HL-60/S4 (cell line): ENCODE results near the gene SLC24A3.

Source experiments
- in situ Hi-C: fragments of 300-500 bp; cut with MboI; formaldehyde crosslinking; loops from 2 replicates; pipeline ENCODE4 v1.14.3; 2022; ENCODE audit warnings: low sequenced_read_pairs

Gene SLC24A3

GRCh38 chr20:19236371-19237055, 24.1 kb downstream of the SLC24A3 start:
- in situ Hi-C loops: no loop called here

DNA sequence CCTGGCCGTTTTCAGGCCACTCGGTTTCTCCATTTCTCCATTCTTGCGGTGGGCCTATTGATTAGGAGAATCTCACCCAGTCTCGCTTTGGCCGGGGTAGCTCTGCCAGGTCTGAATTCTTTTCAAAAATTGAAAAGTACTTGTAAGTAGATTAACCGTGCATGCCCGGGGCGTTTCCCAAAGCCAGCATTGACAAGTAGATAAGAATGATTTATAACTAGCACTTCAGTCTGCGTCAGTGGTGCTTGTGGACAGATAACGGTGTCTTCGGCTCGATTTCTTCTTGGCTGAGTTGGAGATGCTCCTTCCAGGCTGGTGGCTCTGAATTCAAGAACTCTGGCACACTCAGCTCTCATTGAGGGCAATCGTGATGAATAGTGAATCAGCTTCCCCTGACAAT, 29.0 kb downstream of the SLC24A3 start:
- in situ Hi-C loops: no loop called here

DNA sequence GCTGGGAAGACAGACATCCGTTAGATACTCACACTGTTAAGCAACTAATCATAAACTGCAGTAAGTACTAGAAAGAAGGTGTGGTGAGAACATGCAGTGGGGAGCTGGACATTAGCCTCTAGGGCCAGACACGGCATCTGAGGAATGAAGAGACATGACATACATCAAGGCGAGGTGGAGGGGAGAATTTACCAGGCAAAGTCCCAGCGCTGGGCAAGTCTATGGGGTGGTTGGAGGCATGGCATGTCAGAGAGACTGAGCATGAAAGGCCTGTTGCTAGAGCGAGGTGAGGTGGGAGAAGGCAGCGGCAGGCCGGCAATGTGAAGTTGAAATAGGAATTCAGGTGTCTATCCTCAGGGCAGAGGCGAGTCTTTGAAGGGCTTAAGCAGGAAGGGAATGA, 31.8 kb downstream of the SLC24A3 start:
- in situ Hi-C loops: no loop called here

- in situ Hi-C loops: no loop called here
Observed at GRCh38 chr20:19249106-19249879, 36.9 kb downstream of the SLC24A3 start.

DNA sequence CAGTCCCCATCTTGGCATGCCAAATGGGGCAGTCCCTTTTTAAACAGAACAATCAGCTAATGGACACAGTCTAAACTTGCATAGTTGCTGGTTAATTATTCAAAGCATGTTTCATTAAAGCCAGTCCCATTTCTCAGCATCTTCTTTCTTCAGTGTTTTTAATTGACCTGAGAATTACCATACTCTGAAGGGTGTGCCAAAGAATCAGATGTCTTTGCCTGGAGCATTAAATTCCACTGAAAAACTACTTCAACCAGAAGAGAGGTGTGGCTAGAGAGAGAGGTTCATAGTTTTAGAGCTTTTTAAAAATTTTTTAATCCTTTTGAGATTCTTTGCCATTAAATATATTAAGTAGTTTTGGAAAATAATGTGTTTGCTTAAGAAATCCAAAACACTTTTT, 37.9 kb downstream of the SLC24A3 start:
- in situ Hi-C loops: no loop called here

DNA sequence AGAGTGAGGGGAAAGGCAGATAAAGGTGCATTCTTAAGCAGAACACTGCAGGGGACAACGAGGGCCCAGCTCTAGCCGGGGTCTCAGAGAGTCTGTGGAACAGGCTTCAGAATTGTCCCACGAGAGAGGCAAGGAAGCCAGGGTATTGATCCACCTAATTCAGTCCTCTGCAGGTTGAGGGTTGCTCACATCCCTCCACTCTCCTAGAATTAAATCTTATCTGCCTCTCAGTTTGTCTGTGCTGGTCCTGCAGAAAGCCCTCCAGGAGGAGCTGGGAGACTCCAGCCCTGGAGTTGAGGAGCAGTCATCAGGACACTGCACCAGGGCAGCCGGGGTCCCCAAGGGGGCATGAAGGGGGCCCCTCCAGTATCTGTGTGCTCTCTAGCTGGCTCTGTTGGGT, 39.1 kb downstream of the SLC24A3 start:
- in situ Hi-C loops: no loop called here

DNA sequence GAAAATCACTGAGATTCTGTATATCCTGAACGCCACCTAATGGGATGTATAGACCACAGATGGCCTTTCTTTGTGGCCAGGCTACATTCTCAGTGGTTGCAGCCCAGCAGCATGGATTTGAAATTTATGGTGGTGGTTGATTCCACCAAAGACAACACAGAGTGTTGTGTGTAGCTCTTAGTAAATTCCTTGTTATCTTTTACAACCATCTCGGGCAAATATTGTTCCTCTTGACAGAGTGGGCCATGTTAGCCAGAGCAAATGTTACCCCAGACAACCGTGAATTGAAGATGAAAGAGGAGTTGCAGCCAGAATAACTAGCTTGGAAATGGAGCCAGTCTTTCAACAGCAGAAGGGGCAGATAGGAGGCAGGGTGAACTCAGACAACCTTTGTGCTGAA, 39.5 kb downstream of the SLC24A3 start:
- in situ Hi-C loops: no loop called here

- in situ Hi-C loops: no loop called here
Observed at GRCh38 chr20:19252451-19253120, 40.1 kb downstream of the SLC24A3 start.

GRCh38 chr20:19253316-19253715, 40.9 kb downstream of the SLC24A3 start:
- in situ Hi-C loops: no loop called here

- in situ Hi-C loops: no loop called here
Observed at GRCh38 chr20:19253916-19254820, 41.7 kb downstream of the SLC24A3 start.

- in situ Hi-C loops: no loop called here
Observed at GRCh38 chr20:19254956-19255355, 42.5 kb downstream of the SLC24A3 start.

- in situ Hi-C loops: no loop called here
Observed at GRCh38 chr20:19256085-19256484, 43.6 kb downstream of the SLC24A3 start.

DNA sequence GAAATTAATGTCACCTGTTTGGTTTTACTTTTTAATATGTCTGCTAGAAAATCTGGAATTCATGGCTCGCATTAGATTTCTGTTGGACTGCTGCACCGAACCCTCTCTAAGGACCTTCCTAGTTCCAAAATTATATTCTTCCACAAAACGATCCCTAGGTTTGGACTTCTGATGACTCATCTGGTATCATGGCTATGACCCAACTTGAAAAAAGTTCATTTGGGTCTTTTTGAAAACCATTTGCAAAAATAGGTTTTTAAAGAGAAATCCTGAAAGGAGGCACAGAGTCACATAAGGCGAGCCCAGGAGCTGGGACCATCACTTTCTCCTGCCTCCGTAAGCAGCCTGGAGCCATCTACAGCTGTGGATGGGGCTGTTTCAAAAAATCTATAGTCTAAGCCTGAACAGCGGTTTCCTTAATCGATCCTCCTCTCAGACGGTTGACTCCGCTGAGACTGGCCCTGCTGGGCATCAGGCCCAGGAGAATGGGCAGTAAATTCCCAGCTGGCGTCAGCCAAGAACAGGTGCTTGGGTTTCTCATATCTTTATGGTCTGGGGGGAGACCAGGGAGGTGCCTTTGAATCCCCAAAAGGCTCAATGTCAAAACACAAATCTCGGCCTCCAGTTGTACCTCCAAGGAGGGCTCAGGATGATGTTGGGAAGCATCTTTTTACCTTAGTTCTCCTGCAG, 44.6 kb downstream of the SLC24A3 start:
- in situ Hi-C loops: no loop called here

- in situ Hi-C loops: no loop called here
Observed at GRCh38 chr20:19257865-19258264, 45.4 kb downstream of the SLC24A3 start.

- in situ Hi-C loops: no loop called here
Observed at GRCh38 chr20:19259141-19259591, 46.7 kb downstream of the SLC24A3 start.

GRCh38 chr20:19260412-19261090, 48.1 kb downstream of the SLC24A3 start:
- in situ Hi-C loops: no loop called here

DNA sequence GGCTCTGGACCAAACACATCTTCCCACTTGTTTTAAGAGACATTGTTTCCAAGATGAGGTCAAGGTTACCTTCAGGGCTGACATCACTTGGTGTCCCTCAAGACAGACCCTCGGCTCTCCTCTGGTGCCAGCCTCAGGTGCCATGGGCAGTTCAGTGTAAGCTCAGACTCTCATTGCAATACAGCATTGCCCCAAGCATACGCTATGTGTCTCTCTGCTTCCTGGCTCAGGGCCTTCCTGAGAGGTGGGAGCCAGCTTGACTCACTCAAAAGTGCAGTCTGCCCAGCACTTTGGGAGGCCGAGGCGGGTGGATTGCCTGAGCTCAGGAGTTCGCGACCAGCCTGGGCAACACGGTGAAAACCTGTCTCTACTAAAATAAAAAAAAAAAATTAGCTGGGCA, 51.7 kb downstream of the SLC24A3 start:
- in situ Hi-C loops: no loop called here

DNA sequence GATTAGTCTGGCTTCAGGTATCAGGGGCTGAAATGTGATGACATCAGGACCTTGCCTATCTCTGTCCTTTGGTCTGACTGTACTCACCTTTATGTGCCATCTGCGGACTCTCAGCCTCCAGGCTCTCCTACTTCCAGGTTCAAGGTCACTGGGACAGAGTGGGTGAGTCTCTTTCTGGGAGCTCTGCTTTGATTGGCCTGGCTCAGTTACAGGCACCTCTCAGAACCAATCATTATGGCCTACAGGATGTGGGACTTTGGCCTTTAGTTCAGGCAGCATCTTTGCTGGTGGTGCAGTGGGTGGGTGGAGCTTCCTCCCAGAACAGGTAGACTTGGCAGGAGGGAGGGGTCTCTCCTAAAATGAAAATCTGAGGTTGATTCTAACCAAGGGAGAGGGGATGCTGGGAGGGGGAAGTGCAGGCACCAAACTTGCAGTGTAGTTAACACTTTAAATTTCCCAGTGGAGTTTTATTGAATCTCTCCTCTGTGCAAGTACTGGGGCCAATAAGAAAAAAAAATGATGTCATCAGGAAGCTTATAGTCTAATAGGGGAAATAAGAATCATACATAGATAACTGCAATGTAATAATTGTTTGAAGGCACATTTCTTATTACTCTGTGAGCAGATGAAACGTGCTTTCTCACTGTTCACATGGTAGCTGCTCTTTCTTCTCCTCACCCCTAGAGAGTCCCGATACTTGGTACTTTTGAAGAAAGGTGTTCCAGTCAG, 53.4 kb downstream of the SLC24A3 start:
- in situ Hi-C loops: no loop called here

DNA sequence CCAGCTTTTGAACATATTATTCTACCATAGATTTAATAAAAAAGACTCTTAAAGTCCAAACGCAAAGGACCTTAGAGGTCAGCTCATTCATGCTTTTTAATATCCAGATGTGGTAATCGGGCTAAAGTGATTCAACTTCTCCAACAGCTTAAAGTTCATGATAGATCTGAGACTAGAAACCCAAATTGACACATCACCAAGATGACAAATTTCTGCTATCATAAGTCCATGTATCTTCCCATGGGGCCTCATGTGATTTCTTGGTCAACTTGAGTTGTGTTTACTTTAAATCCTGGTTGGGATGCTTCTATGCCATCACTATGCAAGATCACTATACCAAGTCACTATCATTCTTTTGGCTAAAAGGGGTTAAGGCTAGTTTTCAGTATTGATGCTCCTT, 56.0 kb downstream of the SLC24A3 start:
- in situ Hi-C loops: no loop called here
